Measurements from ENCODE around the gene GPRC5C.

GRCh38 chr17:74390680-74391653 is 40.9 kb upstream of the GPRC5C start:
- TF ChIP-seq POLR2A (IDR thresholded peaks at IDR 0.05): no peak
- no peak for TF ChIP-seq EP300 (IDR thresholded peaks at IDR 0.05)
